KG1 (cell line): ENCODE data around the gene OVOL3.
"Not testable (repeated sequence)": the region's sequence is repeated elsewhere in the genome, so short reads cannot be mapped to it uniquely, and the experiment has no call there.

Experiments used
- DNase-seq: peaks from one replicate; lab custom pipeline; 2025; lab: John Stamatoyannopoulos, UW

The OVOL3 gene

GRCh38 chr19:36110487-36111199 is at the start of gene OVOL3:
TSS of gene OVOL3 (plus strand) at chr19:36111143. CDS start at chr19:36111203, 60 bp downstream.
- no peak for DNase-seq

GRCh38 chr19:36061367-36061766 is 49.6 kb upstream of the OVOL3 start:
- DNase-seq, result no peak

- no peak for DNase-seq
These were observed 46.1 kb upstream of the OVOL3 start for GRCh38 chr19:36064826-36065225.

- no peak for DNase-seq
These were observed 43.3 kb upstream of the OVOL3 start for GRCh38 chr19:36067681-36068080.

- not testable (repeated sequence) for DNase-seq
These were observed 42.0 kb upstream of the OVOL3 start for GRCh38 chr19:36068810-36069499.

- no peak for DNase-seq
These were observed 38.9 kb upstream of the OVOL3 start for GRCh38 chr19:36072081-36072480.

- no peak for DNase-seq
These were observed 37.6 kb upstream of the OVOL3 start for GRCh38 chr19:36073121-36073876.

- DNase-seq, result no peak
These were observed 31.5 kb upstream of the OVOL3 start for GRCh38 chr19:36079389-36079945.

GRCh38 chr19:36081385-36081784 is 29.6 kb upstream of the OVOL3 start:
- DNase-seq, result no peak

- DNase-seq, result no peak
These were observed 29.0 kb upstream of the OVOL3 start for GRCh38 chr19:36081894-36082293.

- DNase-seq, result no peak
These were observed 28.0 kb upstream of the OVOL3 start for GRCh38 chr19:36082916-36083315.

- DNase-seq, result no peak
These were observed 26.5 kb upstream of the OVOL3 start for GRCh38 chr19:36084231-36085009.

- no peak for DNase-seq
These were observed 24.6 kb upstream of the OVOL3 start for GRCh38 chr19:36086326-36086725.

GRCh38 chr19:36089847-36090246 is 21.1 kb upstream of the OVOL3 start:
- DNase-seq, result no peak

GRCh38 chr19:36090910-36091695 is 19.8 kb upstream of the OVOL3 start:
- DNase-seq, result no peak

- DNase-seq, result no peak
These were observed 18.4 kb upstream of the OVOL3 start for GRCh38 chr19:36092566-36092965.

GRCh38 chr19:36093146-36093662 is 17.7 kb upstream of the OVOL3 start:
- no peak for DNase-seq

- no peak for DNase-seq
These were observed 17.3 kb upstream of the OVOL3 start for GRCh38 chr19:36093687-36094086.

GRCh38 chr19:36097036-36097435 is 13.9 kb upstream of the OVOL3 start:
- no peak for DNase-seq

GRCh38 chr19:36099166-36099785 is 11.7 kb upstream of the OVOL3 start:
- DNase-seq, result no peak
